Lower lobe of right lung (tissue), 2 donors: ENCODE measurements around the gene C1orf198. TPM values are rescaled to one million over a fixed set of nuclear protein-coding genes. Genes with fewer than 3 reads are reported as not detected.

Experiments
- ATAC-seq, 2 donors: fragments of 200-7000 bp; cut with Tn5 transposase; one replicate each; pipeline ENCODE4 v1.9.1; 2020 to 2022; ENCODE audit warnings: mild to moderate bottlenecking in 2 of 2, moderate library complexity in 2 of 2
- DNase-seq: peaks from one replicate; pipeline ENCODE4 v3.0.0-alpha.2; 2020
- H3K27ac ChIP-seq: fragments of 200-600 bp; one replicate; pipeline ENCODE4 v1.8.0; 2022
- H3K27me3 ChIP-seq: fragments of 200-600 bp; one replicate; pipeline ENCODE4 v1.8.0; 2022; ENCODE audit warnings: low read depth
- H3K36me3 ChIP-seq: fragments of 200-600 bp; one replicate; pipeline ENCODE4 v1.8.0; 2022; ENCODE audit warnings: mild to moderate bottlenecking
- H3K4me1 ChIP-seq: fragments of 200-600 bp; one replicate; pipeline ENCODE4 v1.8.0; 2022
- H3K4me3 ChIP-seq: fragments of 200-600 bp; one replicate; pipeline ENCODE4 v1.8.0; 2022; ENCODE audit warnings: mild to moderate bottlenecking
- H3K9me3 ChIP-seq: fragments of 200-600 bp; one replicate; pipeline ENCODE4 v1.8.0; 2022
- CTCF ChIP-seq: fragments of 200-600 bp; IDR thresholded peaks from one replicate; pipeline ENCODE4 v1.8.0; 2022; ENCODE audit warnings: antibody characterized with exemption, mild to moderate bottlenecking
- intact Hi-C: fragments of 100-400 bp; cut with DNase I; formaldehyde crosslinking; loops from one replicate; pipeline ENCODE4 v1.11.0; 2022
- total RNA-seq: library from RNA; stranded (reverse); fragmentation: NEBNext Ultra II Directional; extraction: Animal tissue kit (Norgen Biotek cat#: 25700); gene quantifications from one replicate; pipeline ENCODE4 v1.2.1, GENCODE V29; 2021
- donor health status: DM: no; HTN: yes; CAD: no; lungs with severe emphysema.

The C1orf198 gene
- total RNA-seq, 1 donor from 2014 or later: 101 TPM

DNA sequence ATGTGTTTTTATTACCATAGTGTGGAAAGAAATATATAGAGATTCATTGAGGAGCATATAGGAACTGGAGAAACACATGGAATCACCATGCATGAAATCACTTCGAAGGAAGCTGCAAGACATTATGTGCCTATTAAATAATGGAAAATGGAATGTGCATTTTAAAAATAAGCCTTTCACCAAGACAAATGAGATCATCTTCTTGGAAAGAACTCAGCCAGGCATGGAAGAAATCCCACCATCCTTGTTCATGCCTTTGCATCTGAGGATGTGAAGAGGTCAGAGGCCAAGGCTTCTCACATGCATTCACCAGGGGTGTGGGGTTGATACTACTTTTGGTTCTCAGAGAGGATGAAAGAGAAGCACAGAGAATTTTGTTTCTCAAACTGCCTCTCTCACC lies 50.0 kb downstream of the C1orf198 start:
- Histone ChIP-seq H3K27ac (no peak overlapping the region), H3K27me3 (no peaks in the 10 kb centered on the region), H3K9me3 (no peaks in the 10 kb centered on the region), H3K36me3 (no peaks in the 10 kb centered on the region), H3K4me1 (no peaks in the 10 kb centered on the region), H3K4me3 (no peak overlapping the region)
- no peak for DNase-seq
- ATAC-seq: no peak
- intact Hi-C loops: loop anchor here (10.0 kb wide), 1 partner anchor 96 kb away; no protein-coding TSS in a partner anchor
- TF ChIP-seq CTCF: no peak

DNA sequence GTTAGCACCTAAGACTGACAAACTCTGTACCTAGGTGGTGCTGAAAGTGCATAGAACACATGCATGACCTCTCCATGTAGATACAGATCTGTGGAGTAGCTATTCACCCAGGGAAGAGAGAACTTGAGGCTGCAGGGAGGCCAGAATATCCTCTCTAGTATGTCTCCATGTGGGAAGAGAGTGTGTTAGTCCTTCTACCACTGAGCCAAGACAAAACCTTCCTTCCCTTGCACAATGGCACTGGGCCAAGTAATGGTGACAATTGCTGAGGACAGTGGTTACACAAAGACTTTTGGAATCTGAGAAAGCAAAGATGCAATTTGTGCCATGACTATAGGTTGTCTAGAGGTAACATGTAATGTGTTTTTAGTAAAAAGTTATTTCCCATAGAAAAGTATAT lies 52.3 kb downstream of the C1orf198 start:
- Histone ChIP-seq H3K4me3 (no peak overlapping the region), H3K9me3 (no peaks in the 10 kb centered on the region), H3K36me3 (no peaks in the 10 kb centered on the region), H3K27me3 (no peaks in the 10 kb centered on the region), H3K4me1 (no peaks in the 10 kb centered on the region), H3K27ac (no peak overlapping the region)
- DNase-seq: no peak
- TF ChIP-seq CTCF: no peak
- intact Hi-C loops: loop anchor here (10.0 kb wide), 1 partner anchor 99 kb away; no protein-coding TSS in a partner anchor
- ATAC-seq: no peak

GRCh38 chr1:230814949-230815692 lies 53.2 kb downstream of the C1orf198 start:
- Histone ChIP-seq H3K27ac (no peak overlapping the region), H3K4me3 (no peak overlapping the region), H3K4me1 (no peaks in the 10 kb centered on the region), H3K27me3 (no peaks in the 10 kb centered on the region), H3K9me3 (no peaks in the 10 kb centered on the region), H3K36me3 (no peaks in the 10 kb centered on the region)
- intact Hi-C loops: loop anchor here (10.0 kb wide), 1 partner anchor 100 kb away; no protein-coding TSS in a partner anchor
- ATAC-seq (no peak), DNase-seq (no peak)
- TF ChIP-seq CTCF: no peak

DNA sequence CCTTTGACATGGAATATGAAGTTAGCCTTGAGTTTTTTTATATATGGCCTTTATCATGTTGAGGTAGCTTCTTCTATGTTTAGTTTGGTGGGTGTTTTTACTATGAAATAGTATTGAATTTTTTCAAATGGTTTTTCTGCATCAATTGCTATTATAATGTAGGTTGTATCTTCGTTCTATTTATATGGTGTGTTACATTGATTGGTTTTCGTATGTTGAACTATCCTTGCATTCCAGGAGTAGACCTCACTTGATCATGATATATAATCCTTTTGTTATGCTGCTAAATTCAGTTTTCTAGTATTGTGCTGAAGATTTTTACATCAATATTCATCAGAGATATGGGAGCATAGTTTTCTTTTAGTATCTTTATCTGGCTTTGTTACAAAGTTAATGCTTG lies 55.8 kb downstream of the C1orf198 start:
- intact Hi-C loops: loop anchor here (10.0 kb wide), 1 partner anchor 102 kb away; no protein-coding TSS in a partner anchor
- no peak for DNase-seq
- Histone ChIP-seq H3K4me3 (no peak overlapping the region), H3K27ac (no peak overlapping the region), H3K36me3 (no peaks in the 10 kb centered on the region), H3K27me3 (no peaks in the 10 kb centered on the region), H3K9me3 (no peaks in the 10 kb centered on the region), H3K4me1 (no peaks in the 10 kb centered on the region)
- TF ChIP-seq CTCF: no peak
- no peak for ATAC-seq

DNA sequence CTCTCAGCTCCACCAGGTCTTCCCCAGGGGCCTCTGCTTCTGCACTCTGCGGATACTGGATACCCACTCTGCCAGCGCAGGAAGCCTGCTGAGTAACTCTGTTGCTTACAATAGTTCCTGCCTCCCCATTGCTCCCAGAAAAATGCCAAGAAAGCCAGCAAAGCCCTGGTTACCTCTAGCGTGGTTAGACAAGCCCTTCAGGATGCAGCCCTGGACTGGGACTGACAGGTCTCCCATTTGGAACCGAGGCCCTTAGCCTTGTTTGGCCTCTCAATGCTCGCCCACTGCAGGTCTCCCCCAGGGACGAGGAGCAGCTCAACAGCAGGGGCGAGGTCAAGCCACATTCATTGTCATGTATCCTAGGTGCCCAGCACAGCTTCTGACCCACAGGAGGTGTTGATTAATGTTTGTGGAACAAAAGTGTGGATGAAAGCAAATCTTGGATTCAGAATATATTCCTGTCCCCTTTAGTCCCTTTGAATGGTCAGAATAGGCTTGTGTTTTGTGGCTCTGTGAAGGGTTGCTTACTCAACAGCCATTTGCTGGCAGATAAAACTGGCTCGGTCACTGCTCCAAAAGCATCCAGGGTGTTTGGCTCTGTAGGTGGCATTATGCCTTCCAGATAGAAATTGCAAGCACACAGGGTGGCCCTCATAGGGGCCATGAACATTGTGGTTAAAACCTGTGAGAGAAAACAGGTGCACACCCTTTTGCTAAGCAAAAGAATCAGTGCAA lies 58.9 kb downstream of the C1orf198 start:
- H3K27me3 ChIP-seq: no peaks in the 10 kb centered on the region
- intact Hi-C loops: no loop called here
- no peak for ATAC-seq
- no peak for TF ChIP-seq CTCF
- no peak overlapping the region for H3K27ac ChIP-seq
- H3K4me1 ChIP-seq: no peaks in the 10 kb centered on the region
- DNase-seq: no peak
- no peaks in the 10 kb centered on the region for H3K36me3 ChIP-seq
- H3K4me3 ChIP-seq: no peak overlapping the region
- H3K9me3 ChIP-seq: no peaks in the 10 kb centered on the region
